Adrenal gland (tissue), 5 donors: ENCODE measurements around the gene CCDC38.

Experiments
- CTCF ChIP-seq, 6 experiments: fragments of 450-650 bp in 4 of 6; fragments of 200-600 bp in 2 of 6; sonication (generic) in 1 of 6; IDR thresholded peaks; 1 replicate in 5 of 6; 2 replicates in 1 of 6; pipeline versions ENCODE4 v1.5.1 to v1.8.0; 2016 to 2021; ENCODE audit warnings: antibody characterized with exemption in 6 of 6, mild to moderate bottlenecking in 2 of 6, moderate library complexity in 1 of 6
- POLR2A ChIP-seq, 2 donors: fragments of 450-650 bp; IDR thresholded peaks; one replicate each; pipeline ENCODE4 v1.6.1; 2017; ENCODE audit warnings: antibody characterized with exemption in 2 of 2, mild to moderate bottlenecking in 2 of 2, moderate library complexity in 1 of 2
- donor health status: DM: no; HTN: no; CAD: no.

- no peak for TF ChIP-seq POLR2A (IDR thresholded peaks at IDR 0.05)
- TF ChIP-seq CTCF (IDR thresholded peaks at IDR 0.05) = no peak
These were observed 32.5 kb downstream of the CCDC38 start for GRCh38 chr12:95909871-95910270.
